Measurements from ENCODE around the gene EPN2. TPM values are rescaled to one million over a fixed set of nuclear protein-coding genes. Genes with fewer than 3 reads are reported as not detected.

Gene EPN2
- total and polyA plus RNA-seq, 4 donors = 5.6 to 23.8 (median 12.2) TPM

- no peaks in the 10 kb centered on the region for H3K4me1 ChIP-seq (ENCODE audit: control insufficient read depth in 4 of 4, insufficient read depth in 4 of 4, low read length in 3 of 4)
- TF ChIP-seq HNF4G (IDR thresholded peaks at IDR 0.05) (no peak), FOXA1 (IDR thresholded peaks at IDR 0.05) (no peak), TAF1 (conservative IDR thresholded peaks at IDR 0.05) (no peak), JUND (IDR thresholded peaks at IDR 0.05) (no peak), NR2F2 (IDR thresholded peaks at IDR 0.05) (no peak), FOXA2 (IDR thresholded peaks at IDR 0.05) (no peak)
- TF ChIP-seq, protein P1, sequence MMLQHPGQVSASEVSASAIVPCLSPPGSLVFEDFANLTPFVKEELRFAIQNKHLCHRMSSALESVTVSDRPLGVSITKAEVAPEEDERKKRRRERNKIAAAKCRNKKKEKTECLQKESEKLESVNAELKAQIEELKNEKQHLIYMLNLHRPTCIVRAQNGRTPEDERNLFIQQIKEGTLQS (IDR thresholded peaks at IDR 0.05) = no peak
- TF ChIP-seq, protein P2, sequence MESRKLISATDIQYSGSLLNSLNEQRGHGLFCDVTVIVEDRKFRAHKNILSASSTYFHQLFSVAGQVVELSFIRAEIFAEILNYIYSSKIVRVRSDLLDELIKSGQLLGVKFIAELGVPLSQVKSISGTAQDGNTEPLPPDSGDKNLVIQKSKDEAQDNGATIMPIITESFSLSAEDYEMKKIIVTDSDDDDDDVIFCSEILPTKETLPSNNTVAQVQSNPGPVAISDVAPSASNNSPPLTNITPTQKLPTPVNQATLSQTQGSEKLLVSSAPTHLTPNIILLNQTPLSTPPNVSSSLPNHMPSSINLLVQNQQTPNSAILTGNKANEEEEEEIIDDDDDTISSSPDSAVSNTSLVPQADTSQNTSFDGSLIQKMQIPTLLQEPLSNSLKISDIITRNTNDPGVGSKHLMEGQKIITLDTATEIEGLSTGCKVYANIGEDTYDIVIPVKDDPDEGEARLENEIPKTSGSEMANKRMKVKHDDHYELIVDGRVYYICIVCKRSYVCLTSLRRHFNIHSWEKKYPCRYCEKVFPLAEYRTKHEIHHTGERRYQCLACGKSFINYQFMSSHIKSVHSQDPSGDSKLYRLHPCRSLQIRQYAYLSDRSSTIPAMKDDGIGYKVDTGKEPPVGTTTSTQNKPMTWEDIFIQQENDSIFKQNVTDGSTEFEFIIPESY (IDR thresholded peaks at IDR 0.05) = no peak
- TF ChIP-seq, protein P3, sequence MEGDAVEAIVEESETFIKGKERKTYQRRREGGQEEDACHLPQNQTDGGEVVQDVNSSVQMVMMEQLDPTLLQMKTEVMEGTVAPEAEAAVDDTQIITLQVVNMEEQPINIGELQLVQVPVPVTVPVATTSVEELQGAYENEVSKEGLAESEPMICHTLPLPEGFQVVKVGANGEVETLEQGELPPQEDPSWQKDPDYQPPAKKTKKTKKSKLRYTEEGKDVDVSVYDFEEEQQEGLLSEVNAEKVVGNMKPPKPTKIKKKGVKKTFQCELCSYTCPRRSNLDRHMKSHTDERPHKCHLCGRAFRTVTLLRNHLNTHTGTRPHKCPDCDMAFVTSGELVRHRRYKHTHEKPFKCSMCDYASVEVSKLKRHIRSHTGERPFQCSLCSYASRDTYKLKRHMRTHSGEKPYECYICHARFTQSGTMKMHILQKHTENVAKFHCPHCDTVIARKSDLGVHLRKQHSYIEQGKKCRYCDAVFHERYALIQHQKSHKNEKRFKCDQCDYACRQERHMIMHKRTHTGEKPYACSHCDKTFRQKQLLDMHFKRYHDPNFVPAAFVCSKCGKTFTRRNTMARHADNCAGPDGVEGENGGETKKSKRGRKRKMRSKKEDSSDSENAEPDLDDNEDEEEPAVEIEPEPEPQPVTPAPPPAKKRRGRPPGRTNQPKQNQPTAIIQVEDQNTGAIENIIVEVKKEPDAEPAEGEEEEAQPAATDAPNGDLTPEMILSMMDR (IDR thresholded peaks at IDR 0.05; ENCODE audit: low read depth, low read length, missing input control) = no peak
- H3K36me3 ChIP-seq (ENCODE audit: control insufficient read depth in 4 of 4, insufficient read depth in 3 of 4, low read depth in 1 of 4, low read length in 3 of 4) = peaks cover 0 to 5% (median under 1%) of the 10 kb centered on the region in 4 donors
- no peak overlapping the region for H3K27ac ChIP-seq (ENCODE audit: low read depth in 1 of 2, low read length in 2 of 2)
- H3K4me3 ChIP-seq (ENCODE audit: low read depth in 1 of 3, low read length in 3 of 3) = no peak overlapping the region
- no peak for DNase-seq (ENCODE audit: low spot score)
- WGBS = 84% methylated on average over 11 of the region's 11 CpGs
- H3K27me3 ChIP-seq (ENCODE audit: control insufficient read depth in 4 of 4, insufficient read depth in 4 of 4, low read length in 3 of 4) = no peaks in the 10 kb centered on the region
- H3K9me3 ChIP-seq (ENCODE audit: control insufficient read depth in 4 of 4, low read length in 3 of 4) = no peaks in the 10 kb centered on the region
- no peak overlapping the region for H3K9ac ChIP-seq (ENCODE audit: low read depth in 1 of 2, low read length in 2 of 2)
These were observed 49.7 kb downstream of the EPN2 start for GRCh38 chr17:19286751-19287341.

DNA sequence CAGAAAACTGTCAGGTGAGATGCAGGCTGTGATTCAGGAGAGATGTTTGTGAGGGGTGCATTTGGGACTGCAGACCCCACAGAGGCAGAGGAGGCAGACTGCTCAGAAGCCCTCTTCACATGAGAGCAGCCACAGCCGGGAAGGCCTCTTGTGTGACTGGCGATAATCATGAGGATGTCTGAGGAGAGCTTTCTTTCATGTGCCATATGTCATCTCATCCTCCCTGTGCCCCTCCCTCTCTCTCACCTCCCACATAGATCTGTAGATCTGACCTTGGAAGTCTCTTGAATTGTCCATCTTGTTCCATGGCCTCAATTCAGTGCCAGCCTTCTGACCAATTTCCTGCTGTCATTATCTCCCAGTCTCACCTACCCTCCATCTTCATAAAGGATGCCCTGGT, 50.5 kb downstream of the EPN2 start:
- Histone ChIP-seq H3K27me3 (ENCODE audit: control insufficient read depth in 4 of 4, insufficient read depth in 4 of 4, low read length in 3 of 4) (no peaks in the 10 kb centered on the region), H3K9me3 (ENCODE audit: control insufficient read depth in 4 of 4, low read length in 3 of 4) (no peaks in the 10 kb centered on the region), H3K4me1 (ENCODE audit: control insufficient read depth in 4 of 4, insufficient read depth in 4 of 4, low read length in 3 of 4) (no peaks in the 10 kb centered on the region), H3K9ac (ENCODE audit: low read depth in 1 of 2, low read length in 2 of 2) (no peak overlapping the region), H3K4me3 (ENCODE audit: low read depth in 1 of 3, low read length in 3 of 3) (no peak overlapping the region), H3K27ac (ENCODE audit: low read depth in 1 of 2, low read length in 2 of 2) (no peak overlapping the region), H3K36me3 (ENCODE audit: control insufficient read depth in 4 of 4, insufficient read depth in 3 of 4, low read depth in 1 of 4, low read length in 3 of 4) (peaks cover 0 to 5% (median under 1%) of the 10 kb centered on the region in 4 donors)
- WGBS = 98% methylated on average over 2 of the region's 2 CpGs
- DNase-seq (ENCODE audit: low spot score) = no peak
- TF ChIP-seq HNF4A (conservative IDR thresholded peaks at IDR 0.05) = no peak
- no peak for TF ChIP-seq JUND (IDR thresholded peaks at IDR 0.05)
- TF ChIP-seq, protein P2 (IDR thresholded peaks at IDR 0.05) = no peak
- no peak for TF ChIP-seq SP1 (IDR thresholded peaks at IDR 0.05)
- no peak for TF ChIP-seq YY1 (IDR thresholded peaks at IDR 0.05)
- TF ChIP-seq HNF4G (IDR thresholded peaks at IDR 0.05) = no peak
- TF ChIP-seq FOXA2 (IDR thresholded peaks at IDR 0.05) = no peak
- TF ChIP-seq NR2F2 (IDR thresholded peaks at IDR 0.05) = no peak
- TF ChIP-seq, protein P3 (IDR thresholded peaks at IDR 0.05; ENCODE audit: low read depth, low read length, missing input control) = no peak
- TF ChIP-seq GABPA (IDR thresholded peaks at IDR 0.05 in 1 of 2, conservative IDR thresholded peaks at IDR 0.05 in 1 of 2) = no peak

Data from liver (tissue), 9 donors.